Mammary epithelial cell (primary cell): ENCODE measurements around the gene SNX8.

Experiments
- CTCF ChIP-seq, 2 donors: IDR thresholded peaks in 1 of 2; conservative IDR thresholded peaks in 1 of 2; 2 replicates each; pipeline ENCODE4 v1.5.1; 2011 to 2012; ENCODE audit warnings: inconsistent platforms in 2 of 2, low read length in 2 of 2, mild to moderate bottlenecking in 2 of 2, control low read depth in 1 of 2, low read depth in 1 of 2; ENCODE audit not compliant: insufficient read depth in 1 of 2; ENCODE audit errors: extremely low read depth in 1 of 2
- EZH2 ChIP-seq: IDR thresholded peaks from 2 replicates; pipeline ENCODE4 v1.6.1; 2012; ENCODE audit warnings: low read length, inconsistent platforms, borderline replicate concordance

GRCh38 chr7:2219136-2219535, 95.1 kb downstream of the SNX8 start:
- TF ChIP-seq CTCF (conservative IDR thresholded peaks at IDR 0.05 in 1 of 2, IDR thresholded peaks at IDR 0.05 in 1 of 2; ENCODE audit: extremely low read depth in 1 of 2, insufficient read depth in 1 of 2, low read depth in 1 of 2, low read length in 2 of 2) (no peak), EZH2 (no peak)
